ENCODE results near the gene PLET1.
A peak's percentile ranks its signal among the peaks of the same experiment; 100 is the strongest.

Gene PLET1

GRCh38 chr11:112238041-112238440 lies 22.6 kb downstream of the PLET1 start (continued):
- TF ChIP-seq, protein P1, sequence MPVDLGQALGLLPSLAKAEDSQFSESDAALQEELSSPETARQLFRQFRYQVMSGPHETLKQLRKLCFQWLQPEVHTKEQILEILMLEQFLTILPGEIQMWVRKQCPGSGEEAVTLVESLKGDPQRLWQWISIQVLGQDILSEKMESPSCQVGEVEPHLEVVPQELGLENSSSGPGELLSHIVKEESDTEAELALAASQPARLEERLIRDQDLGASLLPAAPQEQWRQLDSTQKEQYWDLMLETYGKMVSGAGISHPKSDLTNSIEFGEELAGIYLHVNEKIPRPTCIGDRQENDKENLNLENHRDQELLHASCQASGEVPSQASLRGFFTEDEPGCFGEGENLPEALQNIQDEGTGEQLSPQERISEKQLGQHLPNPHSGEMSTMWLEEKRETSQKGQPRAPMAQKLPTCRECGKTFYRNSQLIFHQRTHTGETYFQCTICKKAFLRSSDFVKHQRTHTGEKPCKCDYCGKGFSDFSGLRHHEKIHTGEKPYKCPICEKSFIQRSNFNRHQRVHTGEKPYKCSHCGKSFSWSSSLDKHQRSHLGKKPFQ (tag by site-specific recombination; IDR thresholded peaks at IDR 0.05), result peak; percentile 39; the same call in 1 of the 2 replicates
- no peak for TF ChIP-seq ZBTB48 (tag by site-specific recombination; IDR thresholded peaks at IDR 0.05)
- peak; percentile 77 for TF ChIP-seq OVOL3 (tag by site-specific recombination; IDR thresholded peaks at IDR 0.05)
- peak; percentile 84 for TF ChIP-seq OSR2 (tag by site-specific recombination; IDR thresholded peaks at IDR 0.05)
- TF ChIP-seq ZNF843 (tag by site-specific recombination; IDR thresholded peaks at IDR 0.05), result peak; percentile 93
- peak; percentile 93 for TF ChIP-seq FEZF1 (tag by site-specific recombination; IDR thresholded peaks at IDR 0.05)
- TF ChIP-seq ZNF146 (tag by site-specific recombination; IDR thresholded peaks at IDR 0.05), result no peak
- peak; percentile 88 for TF ChIP-seq INSM2 (tag by site-specific recombination; IDR thresholded peaks at IDR 0.05)
- TF ChIP-seq ZFP37 (tag by site-specific recombination; IDR thresholded peaks at IDR 0.05), result no peak
- no peak for TF ChIP-seq ZFHX2 (tag by site-specific recombination; conservative IDR thresholded peaks at IDR 0.05)
- peak; percentile 29; the same call in 1 of the 2 replicates for TF ChIP-seq ZNF10 (tag by site-specific recombination; IDR thresholded peaks at IDR 0.05)
- peak; percentile 79; the same call in 1 of the 2 replicates for TF ChIP-seq BCL11A (tag by site-specific recombination; IDR thresholded peaks at IDR 0.05; ENCODE audit: low read depth)
- peak; percentile 70; the same call in 1 of the 2 replicates for TF ChIP-seq KLF10 (tag by site-specific recombination; IDR thresholded peaks at IDR 0.05)
- TF ChIP-seq ZNF37A (tag by site-specific recombination; IDR thresholded peaks at IDR 0.05), result no peak
- TF ChIP-seq KLF8 (tag by site-specific recombination; IDR thresholded peaks at IDR 0.05), result peak; percentile 55; the same call in 1 of the 2 replicates
- no peak for TF ChIP-seq ZNF792 (tag by site-specific recombination; IDR thresholded peaks at IDR 0.05)
- no peak for TF ChIP-seq ZNF677 (tag by site-specific recombination; IDR thresholded peaks at IDR 0.05)
- 0 out of 2 replicates have a peak, but pooled peaks have one; percentile 39 for TF ChIP-seq ZNF2 (tag by site-specific recombination; IDR thresholded peaks at IDR 0.05)
- 0 out of 2 replicates have a peak, but pooled peaks have one; percentile 15 for TF ChIP-seq ZNF664 (tag by site-specific recombination; IDR thresholded peaks at IDR 0.05)
- TF ChIP-seq, protein P2, sequence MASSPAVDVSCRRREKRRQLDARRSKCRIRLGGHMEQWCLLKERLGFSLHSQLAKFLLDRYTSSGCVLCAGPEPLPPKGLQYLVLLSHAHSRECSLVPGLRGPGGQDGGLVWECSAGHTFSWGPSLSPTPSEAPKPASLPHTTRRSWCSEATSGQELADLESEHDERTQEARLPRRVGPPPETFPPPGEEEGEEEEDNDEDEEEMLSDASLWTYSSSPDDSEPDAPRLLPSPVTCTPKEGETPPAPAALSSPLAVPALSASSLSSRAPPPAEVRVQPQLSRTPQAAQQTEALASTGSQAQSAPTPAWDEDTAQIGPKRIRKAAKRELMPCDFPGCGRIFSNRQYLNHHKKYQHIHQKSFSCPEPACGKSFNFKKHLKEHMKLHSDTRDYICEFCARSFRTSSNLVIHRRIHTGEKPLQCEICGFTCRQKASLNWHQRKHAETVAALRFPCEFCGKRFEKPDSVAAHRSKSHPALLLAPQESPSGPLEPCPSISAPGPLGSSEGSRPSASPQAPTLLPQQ (tag by site-specific recombination; IDR thresholded peaks at IDR 0.05), result 0 out of 2 replicates have a peak, but pooled peaks have one; percentile 11
- TF ChIP-seq KLF9 (tag by site-specific recombination; IDR thresholded peaks at IDR 0.05; ENCODE audit: low read depth), result no peak
- no peak for TF ChIP-seq ZNF391 (tag by site-specific recombination; IDR thresholded peaks at IDR 0.05; ENCODE audit: borderline replicate concordance, low read depth)
- TF ChIP-seq GFI1B (tag by site-specific recombination; IDR thresholded peaks at IDR 0.05), result peak; percentile 77; the same call in 1 of the 2 replicates
- TF ChIP-seq WT1 (tag by site-specific recombination; IDR thresholded peaks at IDR 0.05), result peak; percentile 84
- TF ChIP-seq ZXDB (tag by site-specific recombination; IDR thresholded peaks at IDR 0.05), result peak; percentile 81
- no peak for TF ChIP-seq SCRT2 (tag by site-specific recombination; IDR thresholded peaks at IDR 0.05)
- TF ChIP-seq, protein P3, sequence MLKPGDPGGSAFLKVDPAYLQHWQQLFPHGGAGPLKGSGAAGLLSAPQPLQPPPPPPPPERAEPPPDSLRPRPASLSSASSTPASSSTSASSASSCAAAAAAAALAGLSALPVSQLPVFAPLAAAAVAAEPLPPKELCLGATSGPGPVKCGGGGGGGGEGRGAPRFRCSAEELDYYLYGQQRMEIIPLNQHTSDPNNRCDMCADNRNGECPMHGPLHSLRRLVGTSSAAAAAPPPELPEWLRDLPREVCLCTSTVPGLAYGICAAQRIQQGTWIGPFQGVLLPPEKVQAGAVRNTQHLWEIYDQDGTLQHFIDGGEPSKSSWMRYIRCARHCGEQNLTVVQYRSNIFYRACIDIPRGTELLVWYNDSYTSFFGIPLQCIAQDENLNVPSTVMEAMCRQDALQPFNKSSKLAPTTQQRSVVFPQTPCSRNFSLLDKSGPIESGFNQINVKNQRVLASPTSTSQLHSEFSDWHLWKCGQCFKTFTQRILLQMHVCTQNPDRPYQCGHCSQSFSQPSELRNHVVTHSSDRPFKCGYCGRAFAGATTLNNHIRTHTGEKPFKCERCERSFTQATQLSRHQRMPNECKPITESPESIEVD (tag by site-specific recombination; IDR thresholded peaks at IDR 0.05), result peak; percentile 89
- TF ChIP-seq KLF7 (tag by site-specific recombination; IDR thresholded peaks at IDR 0.05; ENCODE audit: borderline replicate concordance), result peak; percentile 48; the same call in 1 of the 2 replicates
- TF ChIP-seq, protein P4, sequence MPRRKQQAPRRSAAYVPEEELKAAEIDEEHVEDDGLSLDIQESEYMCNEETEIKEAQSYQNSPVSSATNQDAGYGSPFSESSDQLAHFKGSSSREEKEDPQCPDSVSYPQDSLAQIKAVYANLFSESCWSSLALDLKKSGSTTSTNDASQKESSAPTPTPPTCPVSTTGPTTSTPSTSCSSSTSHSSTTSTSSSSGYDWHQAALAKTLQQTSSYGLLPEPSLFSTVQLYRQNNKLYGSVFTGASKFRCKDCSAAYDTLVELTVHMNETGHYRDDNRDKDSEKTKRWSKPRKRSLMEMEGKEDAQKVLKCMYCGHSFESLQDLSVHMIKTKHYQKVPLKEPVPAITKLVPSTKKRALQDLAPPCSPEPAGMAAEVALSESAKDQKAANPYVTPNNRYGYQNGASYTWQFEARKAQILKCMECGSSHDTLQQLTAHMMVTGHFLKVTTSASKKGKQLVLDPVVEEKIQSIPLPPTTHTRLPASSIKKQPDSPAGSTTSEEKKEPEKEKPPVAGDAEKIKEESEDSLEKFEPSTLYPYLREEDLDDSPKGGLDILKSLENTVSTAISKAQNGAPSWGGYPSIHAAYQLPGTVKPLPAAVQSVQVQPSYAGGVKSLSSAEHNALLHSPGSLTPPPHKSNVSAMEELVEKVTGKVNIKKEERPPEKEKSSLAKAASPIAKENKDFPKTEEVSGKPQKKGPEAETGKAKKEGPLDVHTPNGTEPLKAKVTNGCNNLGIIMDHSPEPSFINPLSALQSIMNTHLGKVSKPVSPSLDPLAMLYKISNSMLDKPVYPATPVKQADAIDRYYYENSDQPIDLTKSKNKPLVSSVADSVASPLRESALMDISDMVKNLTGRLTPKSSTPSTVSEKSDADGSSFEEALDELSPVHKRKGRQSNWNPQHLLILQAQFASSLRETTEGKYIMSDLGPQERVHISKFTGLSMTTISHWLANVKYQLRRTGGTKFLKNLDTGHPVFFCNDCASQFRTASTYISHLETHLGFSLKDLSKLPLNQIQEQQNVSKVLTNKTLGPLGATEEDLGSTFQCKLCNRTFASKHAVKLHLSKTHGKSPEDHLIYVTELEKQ (tag by site-specific recombination; IDR thresholded peaks at IDR 0.05; ENCODE audit: borderline replicate concordance), result peak; percentile 60; the same call in 1 of the 2 replicates
- peak; percentile 37; the same call in 1 of the 2 replicates for TF ChIP-seq GLI2 (tag by site-specific recombination; IDR thresholded peaks at IDR 0.05; ENCODE audit: borderline replicate concordance, low read depth)
- peak; percentile 85 for TF ChIP-seq ZSCAN30 (tag by site-specific recombination; IDR thresholded peaks at IDR 0.05)
- TF ChIP-seq ZNF426 (tag by site-specific recombination; IDR thresholded peaks at IDR 0.05), result no peak

All from HEK293 (cell line).